ENCODE measurements around the gene IGDCC3.

IGDCC3 gene

GRCh38 chr15:65339920-65340319, 37.9 kb downstream of the IGDCC3 start:
- no peak overlapping the region for H3K4me3 ChIP-seq (ENCODE audit: low read depth, low read length)
- TF ChIP-seq CTCF (IDR thresholded peaks at IDR 0.05; ENCODE audit: low read depth, low read length) = no peak

GRCh38 chr15:65339416-65339815, 38.4 kb downstream of the IGDCC3 start:
- H3K4me3 ChIP-seq (ENCODE audit: low read depth, low read length) = no peak overlapping the region
- TF ChIP-seq CTCF (IDR thresholded peaks at IDR 0.05; ENCODE audit: low read depth, low read length) = no peak

GRCh38 chr15:65338823-65339222, 39.0 kb downstream of the IGDCC3 start:
- TF ChIP-seq CTCF (IDR thresholded peaks at IDR 0.05; ENCODE audit: low read depth, low read length) = no peak
- no peak overlapping the region for H3K4me3 ChIP-seq (ENCODE audit: low read depth, low read length)

- H3K4me3 ChIP-seq (ENCODE audit: low read depth, low read length) = no peak overlapping the region
- TF ChIP-seq CTCF (IDR thresholded peaks at IDR 0.05; ENCODE audit: low read depth, low read length) = no peak
Observed at GRCh38 chr15:65338366-65338765, 39.4 kb downstream of the IGDCC3 start.

- no peak for TF ChIP-seq CTCF (IDR thresholded peaks at IDR 0.05; ENCODE audit: low read depth, low read length)
- H3K4me3 ChIP-seq (ENCODE audit: low read depth, low read length) = no peak overlapping the region
Observed at GRCh38 chr15:65337436-65338070, 40.2 kb downstream of the IGDCC3 start.

GRCh38 chr15:65336493-65337435, 41.0 kb downstream of the IGDCC3 start:
- no peak overlapping the region for H3K4me3 ChIP-seq (ENCODE audit: low read depth, low read length)
- no peak for TF ChIP-seq CTCF (IDR thresholded peaks at IDR 0.05; ENCODE audit: low read depth, low read length)
